ENCODE measurements around the gene CLCA1. TPM values are rescaled to one million over a fixed set of nuclear protein-coding genes. Genes with fewer than 3 reads are reported as not detected.

Gene CLCA1
- total and polyA plus RNA-seq, 2 experiments from 2014 or later = not detected

DNA sequence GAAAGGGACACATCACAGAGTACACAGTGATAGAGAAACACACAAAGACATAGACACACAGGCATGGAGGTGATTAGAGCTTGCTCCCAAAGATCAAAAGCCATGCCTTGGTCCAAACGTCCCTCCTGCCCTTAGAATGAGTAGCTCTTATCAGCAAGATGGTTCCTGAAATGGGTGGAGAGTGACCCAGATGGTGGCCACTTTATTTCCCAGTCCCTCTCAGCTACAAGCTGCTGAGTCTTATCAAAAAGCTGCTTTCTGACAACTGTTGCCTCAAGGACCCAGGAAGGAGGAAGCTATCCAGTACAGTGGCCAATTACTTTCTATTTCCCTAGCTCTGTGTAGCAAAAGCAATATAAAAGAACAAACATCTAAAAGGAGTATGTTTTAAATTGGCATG lies 7.7 kb upstream of the CLCA1 start:
- DNase-seq (ENCODE audit: low spot score) (no peak), ATAC-seq (no peak)
- TF ChIP-seq EZH2 (IDR thresholded peaks at IDR 0.05; ENCODE audit: low read depth, unreplicated experiment) (no peak), NANOG (IDR thresholded peaks at IDR 0.05; ENCODE audit: borderline replicate concordance) (no peak), ZNF114 (CRISPR knock-in tag; IDR thresholded peaks at IDR 0.05) (no peak), JUNB (IDR thresholded peaks at IDR 0.05; ENCODE audit: unreplicated experiment) (no peak), EZH2phosphoT487 (IDR thresholded peaks at IDR 0.05; ENCODE audit: unreplicated experiment) (no peak), POLR2AphosphoS5 (IDR thresholded peaks at IDR 0.05; ENCODE audit: low read depth) (no peak), ZNF331 (CRISPR knock-in tag; IDR thresholded peaks at IDR 0.05; ENCODE audit: low read depth) (no peak), STAT1 (IDR thresholded peaks at IDR 0.05; ENCODE audit: unreplicated experiment) (no peak), CREB1 (CRISPR knock-in tag; IDR thresholded peaks at IDR 0.05; ENCODE audit: low read depth) (no peak)
- TF ChIP-seq, protein P1, sequence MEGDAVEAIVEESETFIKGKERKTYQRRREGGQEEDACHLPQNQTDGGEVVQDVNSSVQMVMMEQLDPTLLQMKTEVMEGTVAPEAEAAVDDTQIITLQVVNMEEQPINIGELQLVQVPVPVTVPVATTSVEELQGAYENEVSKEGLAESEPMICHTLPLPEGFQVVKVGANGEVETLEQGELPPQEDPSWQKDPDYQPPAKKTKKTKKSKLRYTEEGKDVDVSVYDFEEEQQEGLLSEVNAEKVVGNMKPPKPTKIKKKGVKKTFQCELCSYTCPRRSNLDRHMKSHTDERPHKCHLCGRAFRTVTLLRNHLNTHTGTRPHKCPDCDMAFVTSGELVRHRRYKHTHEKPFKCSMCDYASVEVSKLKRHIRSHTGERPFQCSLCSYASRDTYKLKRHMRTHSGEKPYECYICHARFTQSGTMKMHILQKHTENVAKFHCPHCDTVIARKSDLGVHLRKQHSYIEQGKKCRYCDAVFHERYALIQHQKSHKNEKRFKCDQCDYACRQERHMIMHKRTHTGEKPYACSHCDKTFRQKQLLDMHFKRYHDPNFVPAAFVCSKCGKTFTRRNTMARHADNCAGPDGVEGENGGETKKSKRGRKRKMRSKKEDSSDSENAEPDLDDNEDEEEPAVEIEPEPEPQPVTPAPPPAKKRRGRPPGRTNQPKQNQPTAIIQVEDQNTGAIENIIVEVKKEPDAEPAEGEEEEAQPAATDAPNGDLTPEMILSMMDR (conservative IDR thresholded peaks at IDR 0.05; ENCODE audit: low read depth in 2 of 2) = no peak
- TF ChIP-seq, protein P2, sequence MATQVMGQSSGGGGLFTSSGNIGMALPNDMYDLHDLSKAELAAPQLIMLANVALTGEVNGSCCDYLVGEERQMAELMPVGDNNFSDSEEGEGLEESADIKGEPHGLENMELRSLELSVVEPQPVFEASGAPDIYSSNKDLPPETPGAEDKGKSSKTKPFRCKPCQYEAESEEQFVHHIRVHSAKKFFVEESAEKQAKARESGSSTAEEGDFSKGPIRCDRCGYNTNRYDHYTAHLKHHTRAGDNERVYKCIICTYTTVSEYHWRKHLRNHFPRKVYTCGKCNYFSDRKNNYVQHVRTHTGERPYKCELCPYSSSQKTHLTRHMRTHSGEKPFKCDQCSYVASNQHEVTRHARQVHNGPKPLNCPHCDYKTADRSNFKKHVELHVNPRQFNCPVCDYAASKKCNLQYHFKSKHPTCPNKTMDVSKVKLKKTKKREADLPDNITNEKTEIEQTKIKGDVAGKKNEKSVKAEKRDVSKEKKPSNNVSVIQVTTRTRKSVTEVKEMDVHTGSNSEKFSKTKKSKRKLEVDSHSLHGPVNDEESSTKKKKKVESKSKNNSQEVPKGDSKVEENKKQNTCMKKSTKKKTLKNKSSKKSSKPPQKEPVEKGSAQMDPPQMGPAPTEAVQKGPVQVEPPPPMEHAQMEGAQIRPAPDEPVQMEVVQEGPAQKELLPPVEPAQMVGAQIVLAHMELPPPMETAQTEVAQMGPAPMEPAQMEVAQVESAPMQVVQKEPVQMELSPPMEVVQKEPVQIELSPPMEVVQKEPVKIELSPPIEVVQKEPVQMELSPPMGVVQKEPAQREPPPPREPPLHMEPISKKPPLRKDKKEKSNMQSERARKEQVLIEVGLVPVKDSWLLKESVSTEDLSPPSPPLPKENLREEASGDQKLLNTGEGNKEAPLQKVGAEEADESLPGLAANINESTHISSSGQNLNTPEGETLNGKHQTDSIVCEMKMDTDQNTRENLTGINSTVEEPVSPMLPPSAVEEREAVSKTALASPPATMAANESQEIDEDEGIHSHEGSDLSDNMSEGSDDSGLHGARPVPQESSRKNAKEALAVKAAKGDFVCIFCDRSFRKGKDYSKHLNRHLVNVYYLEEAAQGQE (IDR thresholded peaks at IDR 0.05; ENCODE audit: unreplicated experiment) = no peak
- TF ChIP-seq, protein P3, sequence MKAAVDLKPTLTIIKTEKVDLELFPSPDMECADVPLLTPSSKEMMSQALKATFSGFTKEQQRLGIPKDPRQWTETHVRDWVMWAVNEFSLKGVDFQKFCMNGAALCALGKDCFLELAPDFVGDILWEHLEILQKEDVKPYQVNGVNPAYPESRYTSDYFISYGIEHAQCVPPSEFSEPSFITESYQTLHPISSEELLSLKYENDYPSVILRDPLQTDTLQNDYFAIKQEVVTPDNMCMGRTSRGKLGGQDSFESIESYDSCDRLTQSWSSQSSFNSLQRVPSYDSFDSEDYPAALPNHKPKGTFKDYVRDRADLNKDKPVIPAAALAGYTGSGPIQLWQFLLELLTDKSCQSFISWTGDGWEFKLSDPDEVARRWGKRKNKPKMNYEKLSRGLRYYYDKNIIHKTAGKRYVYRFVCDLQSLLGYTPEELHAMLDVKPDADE (IDR thresholded peaks at IDR 0.05) = no peak
- TF ChIP-seq, protein P4, sequence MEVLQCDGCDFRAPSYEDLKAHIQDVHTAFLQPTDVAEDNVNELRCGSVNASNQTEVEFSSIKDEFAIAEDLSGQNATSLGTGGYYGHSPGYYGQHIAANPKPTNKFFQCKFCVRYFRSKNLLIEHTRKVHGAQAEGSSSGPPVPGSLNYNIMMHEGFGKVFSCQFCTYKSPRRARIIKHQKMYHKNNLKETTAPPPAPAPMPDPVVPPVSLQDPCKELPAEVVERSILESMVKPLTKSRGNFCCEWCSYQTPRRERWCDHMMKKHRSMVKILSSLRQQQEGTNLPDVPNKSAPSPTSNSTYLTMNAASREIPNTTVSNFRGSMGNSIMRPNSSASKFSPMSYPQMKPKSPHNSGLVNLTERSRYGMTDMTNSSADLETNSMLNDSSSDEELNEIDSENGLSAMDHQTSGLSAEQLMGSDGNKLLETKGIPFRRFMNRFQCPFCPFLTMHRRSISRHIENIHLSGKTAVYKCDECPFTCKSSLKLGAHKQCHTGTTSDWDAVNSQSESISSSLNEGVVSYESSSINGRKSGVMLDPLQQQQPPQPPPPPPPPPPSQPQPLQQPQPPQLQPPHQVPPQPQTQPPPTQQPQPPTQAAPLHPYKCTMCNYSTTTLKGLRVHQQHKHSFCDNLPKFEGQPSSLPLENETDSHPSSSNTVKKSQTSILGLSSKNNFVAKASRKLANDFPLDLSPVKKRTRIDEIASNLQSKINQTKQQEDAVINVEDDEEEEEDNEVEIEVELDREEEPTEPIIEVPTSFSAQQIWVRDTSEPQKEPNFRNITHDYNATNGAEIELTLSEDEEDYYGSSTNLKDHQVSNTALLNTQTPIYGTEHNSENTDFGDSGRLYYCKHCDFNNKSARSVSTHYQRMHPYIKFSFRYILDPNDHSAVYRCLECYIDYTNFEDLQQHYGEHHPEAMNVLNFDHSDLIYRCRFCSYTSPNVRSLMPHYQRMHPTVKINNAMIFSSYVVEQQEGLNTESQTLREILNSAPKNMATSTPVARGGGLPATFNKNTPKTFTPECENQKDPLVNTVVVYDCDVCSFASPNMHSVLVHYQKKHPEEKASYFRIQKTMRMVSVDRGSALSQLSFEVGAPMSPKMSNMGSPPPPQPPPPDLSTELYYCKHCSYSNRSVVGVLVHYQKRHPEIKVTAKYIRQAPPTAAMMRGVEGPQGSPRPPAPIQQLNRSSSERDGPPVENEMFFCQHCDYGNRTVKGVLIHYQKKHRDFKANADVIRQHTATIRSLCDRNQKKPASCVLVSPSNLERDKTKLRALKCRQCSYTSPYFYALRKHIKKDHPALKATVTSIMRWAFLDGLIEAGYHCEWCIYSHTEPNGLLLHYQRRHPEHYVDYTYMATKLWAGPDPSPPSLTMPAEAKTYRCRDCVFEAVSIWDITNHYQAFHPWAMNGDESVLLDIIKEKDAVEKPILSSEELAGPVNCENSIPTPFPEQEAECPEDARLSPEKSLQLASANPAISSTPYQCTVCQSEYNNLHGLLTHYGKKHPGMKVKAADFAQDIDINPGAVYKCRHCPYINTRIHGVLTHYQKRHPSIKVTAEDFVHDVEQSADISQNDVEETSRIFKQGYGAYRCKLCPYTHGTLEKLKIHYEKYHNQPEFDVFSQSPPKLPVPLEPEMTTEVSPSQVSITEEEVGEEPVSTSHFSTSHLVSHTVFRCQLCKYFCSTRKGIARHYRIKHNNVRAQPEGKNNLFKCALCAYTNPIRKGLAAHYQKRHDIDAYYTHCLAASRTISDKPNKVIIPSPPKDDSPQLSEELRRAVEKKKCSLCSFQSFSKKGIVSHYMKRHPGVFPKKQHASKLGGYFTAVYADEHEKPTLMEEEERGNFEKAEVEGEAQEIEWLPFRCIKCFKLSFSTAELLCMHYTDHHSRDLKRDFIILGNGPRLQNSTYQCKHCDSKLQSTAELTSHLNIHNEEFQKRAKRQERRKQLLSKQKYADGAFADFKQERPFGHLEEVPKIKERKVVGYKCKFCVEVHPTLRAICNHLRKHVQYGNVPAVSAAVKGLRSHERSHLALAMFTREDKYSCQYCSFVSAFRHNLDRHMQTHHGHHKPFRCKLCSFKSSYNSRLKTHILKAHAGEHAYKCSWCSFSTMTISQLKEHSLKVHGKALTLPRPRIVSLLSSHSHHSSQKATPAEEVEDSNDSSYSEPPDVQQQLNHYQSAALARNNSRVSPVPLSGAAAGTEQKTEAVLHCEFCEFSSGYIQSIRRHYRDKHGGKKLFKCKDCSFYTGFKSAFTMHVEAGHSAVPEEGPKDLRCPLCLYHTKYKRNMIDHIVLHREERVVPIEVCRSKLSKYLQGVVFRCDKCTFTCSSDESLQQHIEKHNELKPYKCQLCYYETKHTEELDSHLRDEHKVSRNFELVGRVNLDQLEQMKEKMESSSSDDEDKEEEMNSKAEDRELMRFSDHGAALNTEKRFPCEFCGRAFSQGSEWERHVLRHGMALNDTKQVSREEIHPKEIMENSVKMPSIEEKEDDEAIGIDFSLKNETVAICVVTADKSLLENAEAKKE (CRISPR knock-in tag; IDR thresholded peaks at IDR 0.05) = no peak
- no peaks in the 10 kb centered on the region for H3K9me3 Mint-ChIP-seq
- no peaks in the 10 kb centered on the region for H3K36me3 Mint-ChIP-seq (ENCODE audit: low read depth)
- H3K27me3 Mint-ChIP-seq (ENCODE audit: insufficient read depth, low read depth, poor library complexity) = no peaks in the 10 kb centered on the region
- H3K27ac ChIP-seq (ENCODE audit: low read depth) = no peak overlapping the region
- H3F3A ChIP-seq (replicated peaks; ENCODE audit: low read depth) = no peaks in the 10 kb centered on the region
- no peaks in the 10 kb centered on the region for H3K4me1 Mint-ChIP-seq
- H3K27ac Mint-ChIP-seq = no peak overlapping the region
- H3K4me2 ChIP-seq = no peak overlapping the region
- no peaks in the 10 kb centered on the region for H3K4me1 ChIP-seq (ENCODE audit: insufficient read depth)
- no peaks in the 10 kb centered on the region for H3K79me2 ChIP-seq (replicated peaks; ENCODE audit: insufficient read depth)
- H2AFZ ChIP-seq = peak overlapping the region; percentile 74; the same call in 1 of the 2 replicates
- no peak overlapping the region for H3K4me3 ChIP-seq
- no peaks in the 10 kb centered on the region for H3K27me3 ChIP-seq (ENCODE audit: insufficient read depth)
- H3K4me3 Mint-ChIP-seq = no peak overlapping the region
- H3K9me2 ChIP-seq (ENCODE audit: insufficient read depth) = no peaks in the 10 kb centered on the region
- no peaks in the 10 kb centered on the region for H4K20me1 ChIP-seq (replicated peaks; ENCODE audit: insufficient read depth)
- H3K36me3 ChIP-seq (ENCODE audit: insufficient read depth) = no peaks in the 10 kb centered on the region
